Measurements from ENCODE around the gene BCL2L13.

The BCL2L13 gene

GRCh38 chr22:17638432-17639246 is at the start of gene BCL2L13:
Gene BCL2L13 (plus strand): TSS chr22:17638757. CDS start chr22:17655712, 16,955 bp downstream.
- FAIRE-seq: no peak
- peak; percentile 82 for DNase-seq (ENCODE audit: insufficient read length, low spot score)
- TF ChIP-seq, protein P1, sequence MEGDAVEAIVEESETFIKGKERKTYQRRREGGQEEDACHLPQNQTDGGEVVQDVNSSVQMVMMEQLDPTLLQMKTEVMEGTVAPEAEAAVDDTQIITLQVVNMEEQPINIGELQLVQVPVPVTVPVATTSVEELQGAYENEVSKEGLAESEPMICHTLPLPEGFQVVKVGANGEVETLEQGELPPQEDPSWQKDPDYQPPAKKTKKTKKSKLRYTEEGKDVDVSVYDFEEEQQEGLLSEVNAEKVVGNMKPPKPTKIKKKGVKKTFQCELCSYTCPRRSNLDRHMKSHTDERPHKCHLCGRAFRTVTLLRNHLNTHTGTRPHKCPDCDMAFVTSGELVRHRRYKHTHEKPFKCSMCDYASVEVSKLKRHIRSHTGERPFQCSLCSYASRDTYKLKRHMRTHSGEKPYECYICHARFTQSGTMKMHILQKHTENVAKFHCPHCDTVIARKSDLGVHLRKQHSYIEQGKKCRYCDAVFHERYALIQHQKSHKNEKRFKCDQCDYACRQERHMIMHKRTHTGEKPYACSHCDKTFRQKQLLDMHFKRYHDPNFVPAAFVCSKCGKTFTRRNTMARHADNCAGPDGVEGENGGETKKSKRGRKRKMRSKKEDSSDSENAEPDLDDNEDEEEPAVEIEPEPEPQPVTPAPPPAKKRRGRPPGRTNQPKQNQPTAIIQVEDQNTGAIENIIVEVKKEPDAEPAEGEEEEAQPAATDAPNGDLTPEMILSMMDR (IDR thresholded peaks at IDR 0.05; ENCODE audit: insufficient read depth, missing control alignments): no peak

GRCh38 chr22:17589810-17590375 is 48.7 kb upstream of the BCL2L13 start:
- FAIRE-seq: no peak
- DNase-seq (ENCODE audit: insufficient read length, low spot score): no peak
- TF ChIP-seq, protein P1 (IDR thresholded peaks at IDR 0.05; ENCODE audit: insufficient read depth, missing control alignments): no peak

DNA sequence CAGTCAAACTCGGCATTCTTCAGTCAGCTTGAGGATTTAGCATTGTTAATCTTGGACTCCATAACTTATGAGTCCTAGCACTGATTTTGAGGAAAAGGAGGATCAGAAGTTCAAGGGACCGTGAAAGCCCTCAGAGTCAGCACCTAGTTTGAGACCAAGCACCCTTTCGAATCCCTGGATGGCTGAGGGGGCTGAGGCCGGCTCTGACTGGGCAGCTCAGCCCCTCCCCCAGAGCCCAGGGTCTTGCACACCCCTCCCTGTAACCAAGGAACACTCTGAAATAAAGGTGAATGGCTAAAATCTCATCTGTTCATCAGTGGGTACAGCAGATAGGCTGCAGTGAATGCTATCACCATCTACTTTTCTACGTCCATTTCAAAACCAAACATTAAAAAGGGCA is 48.0 kb upstream of the BCL2L13 start:
- TF ChIP-seq, protein P1 (IDR thresholded peaks at IDR 0.05; ENCODE audit: insufficient read depth, missing control alignments): no peak
- FAIRE-seq (no peak), DNase-seq (ENCODE audit: insufficient read length, low spot score) (no peak)

DNA sequence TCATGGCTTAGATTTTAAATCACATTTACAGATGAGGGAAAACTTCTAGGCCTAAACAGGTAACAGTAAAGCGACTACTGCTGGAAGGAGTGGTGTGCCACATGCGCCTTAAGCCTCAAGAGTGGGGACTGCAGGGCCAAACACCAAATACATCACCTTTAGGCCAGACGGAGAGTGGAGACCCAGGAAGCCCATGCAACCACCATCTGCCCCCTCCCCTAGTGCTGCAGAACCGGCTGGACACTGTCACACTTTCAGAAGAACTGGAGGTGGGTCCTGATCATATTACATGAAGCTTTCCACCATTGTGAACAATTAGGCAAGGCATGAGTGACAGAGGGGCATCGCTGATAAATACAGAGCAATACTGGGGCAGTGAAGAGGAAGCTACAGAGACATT is 46.4 kb upstream of the BCL2L13 start:
- DNase-seq (ENCODE audit: insufficient read length, low spot score) (no peak), FAIRE-seq (no peak)
- TF ChIP-seq, protein P1 (IDR thresholded peaks at IDR 0.05; ENCODE audit: insufficient read depth, missing control alignments): no peak

- FAIRE-seq (no peak), DNase-seq (ENCODE audit: insufficient read length, low spot score) (no peak)
- TF ChIP-seq, protein P1 (IDR thresholded peaks at IDR 0.05; ENCODE audit: insufficient read depth, missing control alignments): no peak
Measured at GRCh38 chr22:17596226-17596625, 42.3 kb upstream of the BCL2L13 start.

- DNase-seq (ENCODE audit: insufficient read length, low spot score) (no peak), FAIRE-seq (no peak)
- TF ChIP-seq, protein P1 (IDR thresholded peaks at IDR 0.05; ENCODE audit: insufficient read depth, missing control alignments): no peak
Measured at GRCh38 chr22:17597217-17597616, 41.3 kb upstream of the BCL2L13 start.

GRCh38 chr22:17598318-17598717 is 40.2 kb upstream of the BCL2L13 start:
- TF ChIP-seq, protein P1 (IDR thresholded peaks at IDR 0.05; ENCODE audit: insufficient read depth, missing control alignments): no peak
- FAIRE-seq (no peak), DNase-seq (ENCODE audit: insufficient read length, low spot score) (no peak)
